H9 (cell line): ENCODE data around the gene BACE2. TPM values are rescaled to one million over a fixed set of nuclear protein-coding genes. Genes with fewer than 3 reads are reported as not detected.

Experiments
- DNase-seq: peaks from one replicate; pipeline ENCODE4 v3.0.0-alpha.2; 2017
- H2AFZ ChIP-seq: one replicate; pipeline ENCODE4 v1.6.1; 2013; ENCODE audit warnings: mild to moderate bottlenecking, low read length, control low read depth, moderate library complexity
- H2AK5ac ChIP-seq: 2 replicates; pipeline ENCODE4 v1.6.1; 2013; ENCODE audit warnings: low read length, control low read depth, mixed read lengths; ENCODE audit not compliant: insufficient read length
- H2BK120ac ChIP-seq: one replicate; pipeline ENCODE4 v1.6.1; 2013; ENCODE audit warnings: low read depth, mild to moderate bottlenecking, low read length, control low read depth, inconsistent platforms; ENCODE audit not compliant: poor library complexity, severe bottlenecking
- H2BK12ac ChIP-seq: 2 replicates; pipeline ENCODE4 v1.6.1; 2013; ENCODE audit warnings: low read length, control low read depth, mixed read lengths, low read depth; ENCODE audit not compliant: insufficient read length
- H2BK15ac ChIP-seq: 2 replicates; pipeline ENCODE4 v1.6.1; 2013; ENCODE audit warnings: low read depth, low read length, control low read depth
- H2BK20ac ChIP-seq: one replicate; pipeline ENCODE4 v1.6.1; 2013; ENCODE audit warnings: low read depth, mild to moderate bottlenecking, low read length, control low read depth, inconsistent platforms; ENCODE audit not compliant: poor library complexity, severe bottlenecking
- H2BK5ac ChIP-seq: 2 replicates; pipeline ENCODE4 v1.6.1; 2013; ENCODE audit warnings: low read length, control low read depth, mixed read lengths; ENCODE audit not compliant: insufficient read length
- H3K14ac ChIP-seq: 2 replicates; pipeline ENCODE4 v1.6.1; 2013; ENCODE audit warnings: low read length, control low read depth; ENCODE audit not compliant: insufficient read depth
- H3K18ac ChIP-seq: 2 replicates; pipeline ENCODE4 v1.6.1; 2013; ENCODE audit warnings: low read depth, mild to moderate bottlenecking, mixed read lengths, low read length, control low read depth; ENCODE audit not compliant: insufficient read length
- H3K23ac ChIP-seq: 2 replicates; pipeline ENCODE4 v1.6.1; 2013; ENCODE audit warnings: low read length, control low read depth, mixed read lengths, low read depth; ENCODE audit not compliant: insufficient read length
- H3K23me2 ChIP-seq: 2 replicates; pipeline ENCODE4 v1.6.1; 2013; ENCODE audit warnings: low read depth, mild to moderate bottlenecking, mixed read lengths, low read length, control low read depth; ENCODE audit not compliant: insufficient read length, poor library complexity, severe bottlenecking
- H3K27ac ChIP-seq: 2 replicates; pipeline ENCODE4 v1.5.1; 2013; ENCODE audit warnings: low read length, control low read depth, mixed read lengths, low read depth; ENCODE audit not compliant: insufficient read length
- H3K27me3 ChIP-seq: 2 replicates; pipeline ENCODE4 v1.6.1; 2013; ENCODE audit warnings: low read length, control low read depth, inconsistent platforms; ENCODE audit not compliant: insufficient read depth
- H3K4ac ChIP-seq: 2 replicates; pipeline ENCODE4 v1.6.1; 2013; ENCODE audit warnings: low read depth, mild to moderate bottlenecking, control low read depth, inconsistent platforms, low read length, moderate library complexity
- H3K4me1 ChIP-seq: 2 replicates; pipeline ENCODE4 v1.6.1; 2013; ENCODE audit warnings: low read length, control low read depth, inconsistent platforms; ENCODE audit not compliant: insufficient read depth
- H3K4me2 ChIP-seq: 2 replicates; pipeline ENCODE4 v1.6.1; 2013; ENCODE audit warnings: low read length, control low read depth, mixed read lengths; ENCODE audit not compliant: insufficient read length, insufficient read depth
- H3K56ac ChIP-seq: 2 replicates; pipeline ENCODE4 v1.6.1; 2013; ENCODE audit warnings: low read depth, mild to moderate bottlenecking, mixed read lengths, low read length, control low read depth; ENCODE audit not compliant: insufficient read length
- H3K79me1 ChIP-seq: 2 replicates; pipeline ENCODE4 v1.6.1; 2013; ENCODE audit warnings: low read depth, mild to moderate bottlenecking, moderate library complexity, low read length, control low read depth, inconsistent platforms; ENCODE audit not compliant: insufficient read depth, poor library complexity, severe bottlenecking
- H3K79me2 ChIP-seq: 2 replicates; pipeline ENCODE4 v1.6.1; 2013; ENCODE audit warnings: low read length, control low read depth, inconsistent platforms; ENCODE audit not compliant: insufficient read depth
- H3K9ac ChIP-seq: 2 replicates; pipeline ENCODE4 v1.6.1; 2013; ENCODE audit warnings: low read length, control low read depth, mixed read lengths; ENCODE audit not compliant: insufficient read length; ENCODE audit errors: extremely low read depth
- H3K9me3 ChIP-seq: one replicate; pipeline ENCODE4 v1.6.1; 2013; ENCODE audit warnings: low read depth, low read length, inconsistent platforms; ENCODE audit not compliant: control insufficient read depth
- H3T11ph ChIP-seq: one replicate; pipeline ENCODE4 v1.6.1; 2013; ENCODE audit warnings: mild to moderate bottlenecking, low read length, control low read depth, inconsistent platforms
- H4K20me1 ChIP-seq: one replicate; pipeline ENCODE4 v1.6.1; 2013; ENCODE audit not compliant: control insufficient read depth, insufficient read length, insufficient read depth
- H4K5ac ChIP-seq: 2 replicates; pipeline ENCODE4 v1.6.1; 2013; ENCODE audit warnings: low read depth, mild to moderate bottlenecking, mixed read lengths, low read length, control low read depth; ENCODE audit not compliant: insufficient read length
- H4K8ac ChIP-seq: replicated peaks from 2 replicates; pipeline ENCODE4 v1.6.1; 2013; ENCODE audit warnings: low read length, control low read depth, mixed read lengths, low read depth; ENCODE audit not compliant: insufficient read length
- H4K91ac ChIP-seq: 2 replicates; pipeline ENCODE4 v1.6.1; 2013; ENCODE audit warnings: low read depth, mild to moderate bottlenecking, moderate library complexity, mixed read lengths, low read length, control low read depth; ENCODE audit not compliant: insufficient read length
- H3K27ac Mint-ChIP-seq, 3 experiments: 2 replicates in 2 of 3; 3 replicates in 1 of 3; pipeline ENCODE4 v1.8.0; 2020 to 2021; ENCODE audit warnings: mixed read lengths in 3 of 3, mild to moderate bottlenecking in 1 of 3, moderate library complexity in 1 of 3
- H3K27me3 Mint-ChIP-seq: 2 replicates; pipeline ENCODE4 v1.8.0; 2021; ENCODE audit warnings: low read depth, mild to moderate bottlenecking, moderate library complexity, mixed read lengths
- H3K36me3 Mint-ChIP-seq, 3 experiments: 2 replicates in 2 of 3; 3 replicates in 1 of 3; pipeline ENCODE4 v1.8.0; 2020 to 2021; ENCODE audit warnings: low read depth in 3 of 3, mixed read lengths in 3 of 3; ENCODE audit not compliant: insufficient read depth in 1 of 3
- H3K4me1 Mint-ChIP-seq, 2 experiments: 2 replicates each; pipeline ENCODE4 v1.8.0; 2020; ENCODE audit warnings: mixed read lengths in 2 of 2
- H3K4me3 Mint-ChIP-seq, 2 experiments: 2 replicates in 1 of 2; 3 replicates in 1 of 2; pipeline ENCODE4 v1.8.0; 2020 to 2021; ENCODE audit warnings: mild to moderate bottlenecking in 2 of 2, mixed read lengths in 2 of 2, moderate library complexity in 1 of 2
- H3K9me3 Mint-ChIP-seq, 2 experiments: 2 replicates in 1 of 2; 3 replicates in 1 of 2; pipeline ENCODE4 v1.8.0; 2020; ENCODE audit warnings: mild to moderate bottlenecking in 2 of 2, mixed read lengths in 2 of 2, moderate library complexity in 1 of 2
- WGBS: extraction: QIAGEN DNeasy Blood & Tissue Kit; methylation state at CpG from one replicate; pipeline ENCODE4 v1.1.7; 2013; ENCODE audit warnings: missing lambda C conversion rate, low lambda C conversion rate, mixed read lengths; ENCODE audit not compliant: insufficient read length; ENCODE audit errors: extremely low coverage; 5-methylcytosine and 5-hydroxymethylcytosine counted together
- total RNA-seq: library from RNA; stranded (reverse); gene quantifications from 2 replicates; pipeline ENCODE4 v1.2.1, GENCODE V29; 2021
- TF ChIP-seq, protein P1 (sequence below): fragments of 200-600 bp; sonication (generic); conservative IDR thresholded peaks from 3 replicates; pipeline ENCODE4 v1.8.0; 2021; ENCODE audit warnings: antibody characterized with exemption, mild to moderate bottlenecking

Gene BACE2
- total RNA-seq, 1 experiment from 2014 or later, result 8.0 TPM

DNA sequence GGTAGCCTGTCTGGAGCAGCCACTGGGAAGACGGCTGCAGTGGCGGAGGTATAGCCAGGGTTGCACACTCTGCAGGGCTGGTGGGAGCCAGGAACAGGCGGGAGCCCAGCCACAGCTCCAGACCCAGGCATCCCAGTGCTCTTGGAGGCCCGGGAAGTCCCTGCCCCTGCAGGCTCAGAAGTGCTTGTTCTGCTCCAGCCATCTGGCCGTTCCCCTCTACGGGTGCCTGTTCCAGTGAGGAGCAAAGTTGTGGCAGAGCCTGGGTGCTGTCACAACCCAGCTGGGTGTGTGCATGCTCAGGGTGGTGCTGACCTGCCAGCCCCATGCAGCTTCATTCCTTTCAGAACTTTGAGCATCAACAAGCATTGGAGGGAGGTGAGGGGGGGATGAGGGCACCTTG is 31.7 kb upstream of the BACE2 start:
- WGBS, result no CpG with 5 or more reads among the region's 6 CpGs
- Mint-ChIP-seq H3K4me1 (peaks cover 2% of the 10 kb centered on the region in 2 experiments; a peak in 1 of 4 replicates), H3K4me3 (no peak overlapping the region), H3K27me3 (peaks cover 9% of the 10 kb centered on the region), H3K36me3 (no peaks in the 10 kb centered on the region; a peak in 1 of 7 replicates), H3K9me3 (peaks cover 5% of the 10 kb centered on the region in 2 experiments; a peak in 4 of 5 replicates), H3K27ac (no peak overlapping the region)
- no peak overlapping the region for H3K4me2 ChIP-seq
- no peaks in the 10 kb centered on the region for H3K23me2 ChIP-seq
- no peak overlapping the region for H3K4ac ChIP-seq
- no peaks in the 10 kb centered on the region for H3K79me2 ChIP-seq
- no peak overlapping the region for H4K91ac ChIP-seq
- H2BK20ac ChIP-seq, result no peak overlapping the region
- no peak overlapping the region for H3K56ac ChIP-seq
- H3K79me1 ChIP-seq, result no peaks in the 10 kb centered on the region
- no peak overlapping the region for H4K5ac ChIP-seq
- no peak overlapping the region for H3T11ph ChIP-seq
- TF ChIP-seq, protein P1, sequence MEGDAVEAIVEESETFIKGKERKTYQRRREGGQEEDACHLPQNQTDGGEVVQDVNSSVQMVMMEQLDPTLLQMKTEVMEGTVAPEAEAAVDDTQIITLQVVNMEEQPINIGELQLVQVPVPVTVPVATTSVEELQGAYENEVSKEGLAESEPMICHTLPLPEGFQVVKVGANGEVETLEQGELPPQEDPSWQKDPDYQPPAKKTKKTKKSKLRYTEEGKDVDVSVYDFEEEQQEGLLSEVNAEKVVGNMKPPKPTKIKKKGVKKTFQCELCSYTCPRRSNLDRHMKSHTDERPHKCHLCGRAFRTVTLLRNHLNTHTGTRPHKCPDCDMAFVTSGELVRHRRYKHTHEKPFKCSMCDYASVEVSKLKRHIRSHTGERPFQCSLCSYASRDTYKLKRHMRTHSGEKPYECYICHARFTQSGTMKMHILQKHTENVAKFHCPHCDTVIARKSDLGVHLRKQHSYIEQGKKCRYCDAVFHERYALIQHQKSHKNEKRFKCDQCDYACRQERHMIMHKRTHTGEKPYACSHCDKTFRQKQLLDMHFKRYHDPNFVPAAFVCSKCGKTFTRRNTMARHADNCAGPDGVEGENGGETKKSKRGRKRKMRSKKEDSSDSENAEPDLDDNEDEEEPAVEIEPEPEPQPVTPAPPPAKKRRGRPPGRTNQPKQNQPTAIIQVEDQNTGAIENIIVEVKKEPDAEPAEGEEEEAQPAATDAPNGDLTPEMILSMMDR, result no peak
- H3K18ac ChIP-seq, result no peak overlapping the region
- no peak overlapping the region for H2AK5ac ChIP-seq
- H2BK12ac ChIP-seq, result no peak overlapping the region
- DNase-seq, result no peak
- no peak overlapping the region for H2BK120ac ChIP-seq
- H3K9me3 ChIP-seq, result no peaks in the 10 kb centered on the region
- H3K9ac ChIP-seq, result no peak overlapping the region
- H3K14ac ChIP-seq, result no peak overlapping the region
- H3K27me3 ChIP-seq, result no peaks in the 10 kb centered on the region
- no peak overlapping the region for H3K23ac ChIP-seq
- H2AFZ ChIP-seq, result no peak overlapping the region
- no peak overlapping the region for H2BK5ac ChIP-seq
- H4K8ac ChIP-seq, result no peak overlapping the region
- H3K4me1 ChIP-seq, result no peaks in the 10 kb centered on the region
- H2BK15ac ChIP-seq, result no peak overlapping the region
- H3K27ac ChIP-seq, result no peak overlapping the region
- H4K20me1 ChIP-seq, result no peaks in the 10 kb centered on the region
